Measurements from ENCODE around the gene RAD18. TPM values are rescaled to one million over a fixed set of nuclear protein-coding genes. Genes with fewer than 3 reads are reported as not detected.

The RAD18 gene
- total RNA-seq, 4 donors from 2014 or later: 8.6 to 11.9 (median 9.7) TPM

- DNase-seq: no peak
- H3K4me1 ChIP-seq: peaks cover 2 to 46% (median 28%) of the 10 kb centered on the region in 4 donors
- 79% methylated on average over 2 of the region's 2 CpGs; no CpG with 5 or more reads in 1 of the 2 donors for WGBS, 2 donors (ENCODE audit: low coverage in 1 of 2)
- H3K4me3 ChIP-seq: no peak overlapping the region
- H3K27me3 ChIP-seq: no peaks in the 10 kb centered on the region
- H3K27ac ChIP-seq: peak overlapping the region; percentile 84 to 91 (median 87)
- in situ Hi-C loops (cut with MboI; ENCODE audit: low pct_ligation_motif_present in 1 of 4, low pct_unique_long_range_greater_than_20kb in 1 of 4, low sequenced_read_pairs in 3 of 4): no loop called here
- intact Hi-C loops (cut with DNase I; ENCODE audit: low total_unique reads): no loop called here
- no peaks in the 10 kb centered on the region for H3K36me3 ChIP-seq
- no peaks in the 10 kb centered on the region for H3K9me3 ChIP-seq
- TF ChIP-seq CTCF (IDR thresholded peaks at IDR 0.05) (no peak), POLR2A (IDR thresholded peaks at IDR 0.05) (no peak), POLR2AphosphoS5 (IDR thresholded peaks at IDR 0.05) (no peak), EP300 (IDR thresholded peaks at IDR 0.05; ENCODE audit: low read depth) (no peak)
These were observed 3.0 kb upstream of the RAD18 start for GRCh38 chr3:8966150-8966819.

- Histone ChIP-seq H3K36me3 (no peaks in the 10 kb centered on the region), H3K27ac (peak overlapping the region; percentile 84 to 91 (median 87)), H3K4me3 (no peak overlapping the region), H3K9me3 (no peaks in the 10 kb centered on the region), H3K27me3 (no peaks in the 10 kb centered on the region), H3K4me1 (peaks cover 2 to 43% (median 28%) of the 10 kb centered on the region in 4 donors)
- peak in 2 of 3 donors; percentile 46 to 51 for TF ChIP-seq POLR2AphosphoS5 (IDR thresholded peaks at IDR 0.05)
- no peak for TF ChIP-seq CTCF (IDR thresholded peaks at IDR 0.05)
- peak; percentile 7 for TF ChIP-seq EP300 (IDR thresholded peaks at IDR 0.05; ENCODE audit: low read depth)
- peak; percentile 1 for TF ChIP-seq POLR2A (IDR thresholded peaks at IDR 0.05)
- DNase-seq: peak; percentile 75
- in situ Hi-C loops (cut with MboI; ENCODE audit: low pct_ligation_motif_present in 1 of 4, low pct_unique_long_range_greater_than_20kb in 1 of 4, low sequenced_read_pairs in 3 of 4): no loop called here
- WGBS, 2 donors (ENCODE audit: low coverage in 1 of 2): 53 to 66% methylated on average over 10 to 11 of the region's 11 CpGs
- intact Hi-C loops (cut with DNase I; ENCODE audit: low total_unique reads): no loop called here
These were observed 1.4 kb upstream of the RAD18 start for GRCh38 chr3:8964436-8965370.

GRCh38 chr3:8962226-8962861 is 928 bp downstream of the RAD18 start:
- in situ Hi-C loops (cut with MboI; ENCODE audit: low pct_ligation_motif_present in 1 of 4, low pct_unique_long_range_greater_than_20kb in 1 of 4, low sequenced_read_pairs in 3 of 4): no loop called here
- 20 to 24% methylated on average over 4 to 6 of the region's 6 CpGs for WGBS, 2 donors (ENCODE audit: low coverage in 1 of 2)
- H3K4me1 ChIP-seq: peaks cover 2 to 43% (median 28%) of the 10 kb centered on the region in 4 donors
- peak overlapping the region in 3 of 4 donors; percentile 59 to 93 (median 64) for H3K4me3 ChIP-seq
- no peaks in the 10 kb centered on the region for H3K9me3 ChIP-seq
- no peaks in the 10 kb centered on the region for H3K36me3 ChIP-seq
- TF ChIP-seq POLR2AphosphoS5 (IDR thresholded peaks at IDR 0.05): no peak
- TF ChIP-seq EP300 (IDR thresholded peaks at IDR 0.05; ENCODE audit: low read depth): no peak
- no peak for TF ChIP-seq CTCF (IDR thresholded peaks at IDR 0.05)
- TF ChIP-seq POLR2A (IDR thresholded peaks at IDR 0.05): no peak
- DNase-seq: no peak
- no peaks in the 10 kb centered on the region for H3K27me3 ChIP-seq
- peak overlapping the region in 3 of 4 donors; percentile 85 to 91 (median 89) for H3K27ac ChIP-seq
- intact Hi-C loops (cut with DNase I; ENCODE audit: low total_unique reads): no loop called here

- Histone ChIP-seq H3K4me1 (peaks cover 0 to 24% (median 18%) of the 10 kb centered on the region in 4 donors), H3K27me3 (no peaks in the 10 kb centered on the region), H3K27ac (no peak overlapping the region), H3K36me3 (no peaks in the 10 kb centered on the region), H3K4me3 (no peak overlapping the region), H3K9me3 (no peaks in the 10 kb centered on the region)
- 66 to 90% methylated on average over 4 to 8 of the region's 8 CpGs for WGBS, 2 donors (ENCODE audit: low coverage in 1 of 2)
- no peak for DNase-seq
- intact Hi-C loops (cut with DNase I; ENCODE audit: low total_unique reads): no loop called here
- in situ Hi-C loops (cut with MboI; ENCODE audit: low pct_ligation_motif_present in 1 of 4, low pct_unique_long_range_greater_than_20kb in 1 of 4, low sequenced_read_pairs in 3 of 4): no loop called here
- TF ChIP-seq POLR2AphosphoS5 (IDR thresholded peaks at IDR 0.05): no peak
- no peak for TF ChIP-seq CTCF (IDR thresholded peaks at IDR 0.05)
- TF ChIP-seq POLR2A (IDR thresholded peaks at IDR 0.05): no peak
- no peak for TF ChIP-seq EP300 (IDR thresholded peaks at IDR 0.05; ENCODE audit: low read depth)
These were observed 3.6 kb downstream of the RAD18 start for GRCh38 chr3:8959668-8960067.

All from transverse colon (tissue), 4 donors.